HG02973 (cell line): ENCODE measurements around the gene NTM.

Experiments
- ATAC-seq: cut with Tn5 transposase; IDR thresholded peaks from one replicate; pipeline ENCODE4 v1.9.1; 2021; ENCODE audit warnings: moderate library complexity; ENCODE audit not compliant: unreplicated experiment

NTM gene

GRCh38 chr11:131593301-131593700 is 222.9 kb downstream of the NTM start:
- no peak for ATAC-seq

GRCh38 chr11:131595797-131596196 is 225.4 kb downstream of the NTM start:
- no peak for ATAC-seq

GRCh38 chr11:131597890-131598289 is 227.5 kb downstream of the NTM start:
- no peak for ATAC-seq

GRCh38 chr11:131598305-131598704 is 227.9 kb downstream of the NTM start:
- ATAC-seq = no peak

- no peak for ATAC-seq
Measured at GRCh38 chr11:131599285-131599684, 228.9 kb downstream of the NTM start.

GRCh38 chr11:131600628-131601027 is 230.2 kb downstream of the NTM start:
- ATAC-seq = no peak

GRCh38 chr11:131601586-131601985 is 231.2 kb downstream of the NTM start:
- no peak for ATAC-seq

GRCh38 chr11:131602431-131602830 is 232.0 kb downstream of the NTM start:
- ATAC-seq = no peak

GRCh38 chr11:131606811-131607335 is 236.5 kb downstream of the NTM start:
- ATAC-seq = no peak

- no peak for ATAC-seq
Measured at GRCh38 chr11:131609337-131609736, 238.9 kb downstream of the NTM start.

GRCh38 chr11:131609921-131610320 is 239.5 kb downstream of the NTM start:
- no peak for ATAC-seq

- no peak for ATAC-seq
Measured at GRCh38 chr11:131611322-131611721, 240.9 kb downstream of the NTM start.

GRCh38 chr11:131612533-131612932 is 242.1 kb downstream of the NTM start:
- ATAC-seq = no peak

- ATAC-seq = no peak
Measured at GRCh38 chr11:131614631-131615030, 244.2 kb downstream of the NTM start.

GRCh38 chr11:131615611-131616010 is 245.2 kb downstream of the NTM start:
- no peak for ATAC-seq

- ATAC-seq = no peak
Measured at GRCh38 chr11:131616481-131617140, 246.2 kb downstream of the NTM start.

GRCh38 chr11:131618201-131618600 is 247.8 kb downstream of the NTM start:
- no peak for ATAC-seq

GRCh38 chr11:131622193-131622592 is 251.8 kb downstream of the NTM start:
- no peak for ATAC-seq

GRCh38 chr11:131624531-131624930 is 254.1 kb downstream of the NTM start:
- no peak for ATAC-seq

GRCh38 chr11:131626788-131627187 is 256.4 kb downstream of the NTM start:
- ATAC-seq = no peak

- no peak for ATAC-seq
Measured at GRCh38 chr11:131628739-131629138, 258.3 kb downstream of the NTM start.

- no peak for ATAC-seq
Measured at GRCh38 chr11:131629925-131630540, 259.6 kb downstream of the NTM start.

GRCh38 chr11:131632971-131633370 is 262.6 kb downstream of the NTM start:
- no peak for ATAC-seq
